Measurements from ENCODE around the gene KCTD17.
A peak's percentile ranks its signal among the peaks of the same experiment; 100 is the strongest.
"Not testable (repeated sequence)": the region's sequence is repeated elsewhere in the genome, so short reads cannot be mapped to it uniquely, and the experiment has no call there.

KCTD17 gene

DNA sequence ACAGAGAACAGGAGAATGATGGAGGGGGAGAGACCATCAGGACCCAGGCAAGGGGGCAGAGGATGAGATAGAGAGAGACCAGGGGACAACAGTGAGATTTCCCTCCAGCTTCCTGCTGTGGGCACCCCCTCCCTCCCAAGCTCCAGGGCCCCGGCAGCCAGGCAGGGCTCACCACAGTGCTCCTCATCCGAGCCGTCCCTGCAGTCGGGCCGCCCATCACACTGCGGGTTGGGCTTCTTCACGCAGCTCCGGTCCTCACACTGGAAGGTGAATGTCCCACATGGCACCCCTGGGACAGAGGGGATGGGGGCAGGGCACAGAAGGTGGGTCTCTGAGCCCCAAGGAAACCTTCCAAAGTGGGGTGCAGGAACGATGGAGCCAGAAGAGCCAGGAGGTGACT lies 19.2 kb downstream of the KCTD17 start:
- Mint-ChIP-seq H3K9me3 (no peaks in the 10 kb centered on the region), H3K4me1 (no peaks in the 10 kb centered on the region)

GRCh38 chr22:37071850-37072592 lies 20.5 kb downstream of the KCTD17 start:
- H3K4me1 Mint-ChIP-seq; H3K36me3 Mint-ChIP-seq (ENCODE audit: insufficient read depth); ATAC-seq (replicated peaks; ENCODE audit: extremely low read depth, poor library complexity, severe bottlenecking); H3K4me3 Mint-ChIP-seq; H3K27ac Mint-ChIP-seq (ENCODE audit: low read depth); H3K9me3 Mint-ChIP-seq; DNase-seq (ENCODE audit: low spot score in 2 of 2): not testable (repeated sequence)
- H3K27me3 Mint-ChIP-seq: peaks cover 22% of the 10 kb centered on the region

More for the DNA sequence above, 19.2 kb downstream of the KCTD17 start:
- no peak for DNase-seq (ENCODE audit: low spot score in 2 of 2)
- H3K27ac Mint-ChIP-seq (ENCODE audit: low read depth): no peak overlapping the region
- H3K4me3 Mint-ChIP-seq: no peak overlapping the region
- ATAC-seq (replicated peaks; ENCODE audit: extremely low read depth, poor library complexity, severe bottlenecking): no peak
- H3K27me3 Mint-ChIP-seq: peaks cover 17% of the 10 kb centered on the region
- H3K36me3 Mint-ChIP-seq (ENCODE audit: insufficient read depth): no peaks in the 10 kb centered on the region

- no peak for DNase-seq (ENCODE audit: low spot score in 2 of 2)
- no peaks in the 10 kb centered on the region for H3K9me3 Mint-ChIP-seq
- peaks cover 3% of the 10 kb centered on the region for H3K36me3 Mint-ChIP-seq (ENCODE audit: insufficient read depth)
- H3K27me3 Mint-ChIP-seq: peaks cover 22% of the 10 kb centered on the region
- no peak overlapping the region for H3K4me3 Mint-ChIP-seq
- peaks cover under 1% of the 10 kb centered on the region for H3K4me1 Mint-ChIP-seq
- no peak for ATAC-seq (replicated peaks; ENCODE audit: extremely low read depth, poor library complexity, severe bottlenecking)
- no peak overlapping the region for H3K27ac Mint-ChIP-seq (ENCODE audit: low read depth)
Observed at GRCh38 chr22:37072673-37073072, 21.1 kb downstream of the KCTD17 start.

- ATAC-seq (replicated peaks; ENCODE audit: extremely low read depth, poor library complexity, severe bottlenecking) (no peak), DNase-seq (ENCODE audit: low spot score in 2 of 2) (no peak)
- H3K4me1 Mint-ChIP-seq: peaks cover 19% of the 10 kb centered on the region
- peaks cover 19% of the 10 kb centered on the region for H3K27me3 Mint-ChIP-seq
- peaks cover 8% of the 10 kb centered on the region for H3K36me3 Mint-ChIP-seq (ENCODE audit: insufficient read depth)
- no peak overlapping the region for H3K27ac Mint-ChIP-seq (ENCODE audit: low read depth)
- no peak overlapping the region for H3K4me3 Mint-ChIP-seq
- no peaks in the 10 kb centered on the region for H3K9me3 Mint-ChIP-seq
Observed at GRCh38 chr22:37074537-37074936, 23.0 kb downstream of the KCTD17 start.

- peaks cover 13% of the 10 kb centered on the region for H3K36me3 Mint-ChIP-seq (ENCODE audit: insufficient read depth)
- H3K4me3 Mint-ChIP-seq: no peak overlapping the region
- DNase-seq (ENCODE audit: low spot score in 2 of 2) (no peak), ATAC-seq (replicated peaks; ENCODE audit: extremely low read depth, poor library complexity, severe bottlenecking) (no peak)
- no peaks in the 10 kb centered on the region for H3K9me3 Mint-ChIP-seq
- H3K4me1 Mint-ChIP-seq: peaks cover 24% of the 10 kb centered on the region
- H3K27me3 Mint-ChIP-seq: peaks cover 14% of the 10 kb centered on the region
- no peak overlapping the region for H3K27ac Mint-ChIP-seq (ENCODE audit: low read depth)
Observed at GRCh38 chr22:37075046-37075445, 23.5 kb downstream of the KCTD17 start.

GRCh38 chr22:37075822-37076433 lies 24.4 kb downstream of the KCTD17 start:
- Mint-ChIP-seq H3K27ac (ENCODE audit: low read depth) (no peak overlapping the region), H3K9me3 (no peaks in the 10 kb centered on the region), H3K27me3 (peaks cover 12% of the 10 kb centered on the region)

GRCh38 chr22:37077802-37078448 lies 26.4 kb downstream of the KCTD17 start:
- H3K4me1 Mint-ChIP-seq: peaks cover 30% of the 10 kb centered on the region
- H3K27me3 Mint-ChIP-seq: peaks cover 12% of the 10 kb centered on the region
- peak; percentile 72 to 83 for DNase-seq (ENCODE audit: low spot score in 2 of 2)
- peaks cover 19% of the 10 kb centered on the region for H3K36me3 Mint-ChIP-seq (ENCODE audit: insufficient read depth)
- peak overlapping the region; percentile 43 for H3K4me3 Mint-ChIP-seq
- H3K27ac Mint-ChIP-seq (ENCODE audit: low read depth): peak overlapping the region; percentile 99
- ATAC-seq (replicated peaks; ENCODE audit: extremely low read depth, poor library complexity, severe bottlenecking): no peak
- H3K9me3 Mint-ChIP-seq: no peaks in the 10 kb centered on the region

More at GRCh38 chr22:37075822-37076433, 24.4 kb downstream of the KCTD17 start:
- H3K4me3 Mint-ChIP-seq: no peak overlapping the region
- H3K4me1 Mint-ChIP-seq: peaks cover 30% of the 10 kb centered on the region
- no peak for DNase-seq (ENCODE audit: low spot score in 2 of 2)
- no peak for ATAC-seq (replicated peaks; ENCODE audit: extremely low read depth, poor library complexity, severe bottlenecking)
- H3K36me3 Mint-ChIP-seq (ENCODE audit: insufficient read depth): peaks cover 18% of the 10 kb centered on the region

DNA sequence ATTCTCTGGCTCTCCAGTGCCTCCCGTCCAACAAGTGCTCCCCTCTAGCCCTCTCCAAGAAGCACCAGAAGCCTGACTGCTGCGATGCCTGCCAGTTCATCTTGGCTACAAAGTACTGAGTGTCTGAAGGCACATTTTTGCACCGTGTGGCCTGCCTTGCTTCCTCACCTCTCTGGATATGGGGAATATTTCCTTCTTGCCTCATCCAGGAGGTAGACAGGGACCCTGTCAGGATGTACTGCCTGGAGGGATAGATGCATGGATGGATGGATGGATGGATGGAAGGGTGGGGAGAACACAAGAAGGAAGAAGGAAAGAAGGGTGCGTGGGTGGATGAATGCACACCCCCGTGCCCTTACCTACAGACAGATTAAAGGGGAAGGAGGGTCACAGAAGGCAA lies 27.6 kb downstream of the KCTD17 start:
- Mint-ChIP-seq H3K4me3 (peak overlapping the region; percentile 68), H3K36me3 (ENCODE audit: insufficient read depth) (peaks cover 19% of the 10 kb centered on the region), H3K27me3 (peaks cover 12% of the 10 kb centered on the region), H3K9me3 (no peaks in the 10 kb centered on the region), H3K27ac (ENCODE audit: low read depth) (peak overlapping the region; percentile 99), H3K4me1 (peaks cover 30% of the 10 kb centered on the region)
- ATAC-seq (replicated peaks; ENCODE audit: extremely low read depth, poor library complexity, severe bottlenecking) (no peak), DNase-seq (ENCODE audit: low spot score in 2 of 2) (no peak)

DNA sequence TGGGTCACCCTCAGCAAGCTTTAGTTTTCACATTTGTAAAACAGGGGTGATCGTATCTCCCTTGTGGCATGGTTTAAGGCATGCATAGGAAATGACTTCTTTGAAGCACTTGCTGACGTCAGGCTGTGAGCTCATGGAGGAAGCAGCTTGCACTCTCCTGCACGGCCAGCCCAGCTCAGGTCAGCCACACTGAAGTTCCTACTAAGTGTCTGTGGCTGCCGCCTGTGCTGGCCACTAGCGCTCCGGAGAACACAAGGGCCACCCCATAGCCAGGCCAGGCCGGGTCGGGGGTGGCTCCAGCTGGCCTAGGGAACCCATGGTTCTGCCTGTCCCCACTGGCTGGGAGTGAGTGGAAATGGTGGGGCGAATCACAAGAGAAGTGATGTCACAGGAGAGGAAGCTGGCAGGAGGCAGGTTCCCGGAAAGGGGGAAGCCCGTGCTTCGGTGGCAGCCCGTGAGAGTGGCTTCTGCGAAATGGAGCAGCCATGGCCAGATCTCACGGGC lies 28.2 kb downstream of the KCTD17 start:
- Mint-ChIP-seq H3K27ac (ENCODE audit: low read depth) (peak overlapping the region; percentile 99), H3K36me3 (ENCODE audit: insufficient read depth) (peaks cover 19% of the 10 kb centered on the region), H3K4me3 (peak overlapping the region; percentile 68), H3K27me3 (peaks cover 12% of the 10 kb centered on the region), H3K9me3 (no peaks in the 10 kb centered on the region), H3K4me1 (peaks cover 30% of the 10 kb centered on the region)
- peak; percentile 92 for ATAC-seq (replicated peaks; ENCODE audit: extremely low read depth, poor library complexity, severe bottlenecking)
- DNase-seq (ENCODE audit: low spot score in 2 of 2): peak; percentile 70 to 87

- Mint-ChIP-seq H3K9me3 (no peaks in the 10 kb centered on the region), H3K36me3 (ENCODE audit: insufficient read depth) (peaks cover 19% of the 10 kb centered on the region), H3K27ac (ENCODE audit: low read depth) (peak overlapping the region; percentile 99), H3K4me1 (peaks cover 30% of the 10 kb centered on the region), H3K27me3 (peaks cover 8% of the 10 kb centered on the region), H3K4me3 (peak overlapping the region; percentile 68)
- no peak for DNase-seq (ENCODE audit: low spot score in 2 of 2)
- no peak for ATAC-seq (replicated peaks; ENCODE audit: extremely low read depth, poor library complexity, severe bottlenecking)
Observed at GRCh38 chr22:37080438-37080837, 28.9 kb downstream of the KCTD17 start.

- no peak overlapping the region for H3K4me3 Mint-ChIP-seq
- no peak for DNase-seq (ENCODE audit: low spot score in 2 of 2)
- peaks cover 30% of the 10 kb centered on the region for H3K4me1 Mint-ChIP-seq
- peak overlapping the region; percentile 99 for H3K27ac Mint-ChIP-seq (ENCODE audit: low read depth)
- H3K9me3 Mint-ChIP-seq: no peaks in the 10 kb centered on the region
- no peak for ATAC-seq (replicated peaks; ENCODE audit: extremely low read depth, poor library complexity, severe bottlenecking)
- H3K36me3 Mint-ChIP-seq (ENCODE audit: insufficient read depth): peaks cover 18% of the 10 kb centered on the region
- peaks cover 4% of the 10 kb centered on the region for H3K27me3 Mint-ChIP-seq
Observed at GRCh38 chr22:37080838-37081237, 29.3 kb downstream of the KCTD17 start.

DNA sequence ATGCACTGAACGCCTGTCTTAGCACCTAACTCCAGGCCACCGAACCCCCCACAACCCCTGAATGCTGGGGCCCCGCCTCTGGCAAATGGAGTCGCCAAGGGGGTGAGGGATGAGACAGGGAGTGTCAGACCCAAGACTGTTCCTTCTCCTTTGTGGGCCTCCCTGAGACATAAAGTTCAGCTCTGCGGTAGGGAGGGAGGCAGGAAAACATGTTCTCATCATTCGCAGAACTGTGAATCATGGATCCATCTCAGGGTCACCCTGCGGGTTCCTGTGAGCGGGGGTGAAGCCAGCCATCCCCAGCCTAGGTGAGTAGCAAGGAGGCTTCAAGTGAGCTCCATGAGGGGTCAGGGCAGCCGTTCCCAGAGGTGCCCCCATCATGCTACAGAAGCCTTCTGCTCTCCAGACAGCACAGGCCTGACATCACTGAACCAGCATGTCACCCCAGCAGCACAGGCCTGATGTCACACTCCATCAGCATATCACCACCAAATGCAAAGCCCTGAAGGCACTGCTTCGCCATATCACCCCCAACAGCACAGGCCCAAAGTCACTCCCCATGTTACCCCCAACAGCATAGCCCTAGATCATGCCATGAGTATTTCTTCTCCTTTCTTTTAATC lies 30.8 kb downstream of the KCTD17 start:
- Mint-ChIP-seq H3K4me1 (peaks cover 30% of the 10 kb centered on the region), H3K9me3 (no peaks in the 10 kb centered on the region), H3K27ac (ENCODE audit: low read depth) (peak overlapping the region; percentile 21), H3K36me3 (ENCODE audit: insufficient read depth) (peaks cover 16% of the 10 kb centered on the region), H3K4me3 (no peak overlapping the region), H3K27me3 (no peaks in the 10 kb centered on the region)
- ATAC-seq (replicated peaks; ENCODE audit: extremely low read depth, poor library complexity, severe bottlenecking) (no peak), DNase-seq (ENCODE audit: low spot score in 2 of 2) (no peak)
